Endometrial microvascular endothelial cells (primary cell): ENCODE data around the gene DAP. TPM values are rescaled to one million over a fixed set of nuclear protein-coding genes. Genes with fewer than 3 reads are reported as not detected.
"Not testable (repeated sequence)": the region's sequence is repeated elsewhere in the genome, so short reads cannot be mapped to it uniquely, and the experiment has no call there.

Experiments
- in situ Hi-C: cut with HindIII; loops from 2 replicates; pipeline ENCODE4 v1.10.0; 2017; ENCODE audit warnings: low sequenced_read_pairs, low pct_unique_long_range_greater_than_20kb; ENCODE audit errors: inconsistent ontology term
- total RNA-seq: library from RNA; depleted of rRNA; stranded (reverse); fragments of >200 nt; gene quantifications from one replicate; pipeline ENCODE4 v1.2.3, GENCODE V29; 2015; ENCODE audit errors: inconsistent ontology term

DAP gene, protein sequence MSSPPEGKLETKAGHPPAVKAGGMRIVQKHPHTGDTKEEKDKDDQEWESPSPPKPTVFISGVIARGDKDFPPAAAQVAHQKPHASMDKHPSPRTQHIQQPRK
- 117 TPM for total RNA-seq

DNA sequence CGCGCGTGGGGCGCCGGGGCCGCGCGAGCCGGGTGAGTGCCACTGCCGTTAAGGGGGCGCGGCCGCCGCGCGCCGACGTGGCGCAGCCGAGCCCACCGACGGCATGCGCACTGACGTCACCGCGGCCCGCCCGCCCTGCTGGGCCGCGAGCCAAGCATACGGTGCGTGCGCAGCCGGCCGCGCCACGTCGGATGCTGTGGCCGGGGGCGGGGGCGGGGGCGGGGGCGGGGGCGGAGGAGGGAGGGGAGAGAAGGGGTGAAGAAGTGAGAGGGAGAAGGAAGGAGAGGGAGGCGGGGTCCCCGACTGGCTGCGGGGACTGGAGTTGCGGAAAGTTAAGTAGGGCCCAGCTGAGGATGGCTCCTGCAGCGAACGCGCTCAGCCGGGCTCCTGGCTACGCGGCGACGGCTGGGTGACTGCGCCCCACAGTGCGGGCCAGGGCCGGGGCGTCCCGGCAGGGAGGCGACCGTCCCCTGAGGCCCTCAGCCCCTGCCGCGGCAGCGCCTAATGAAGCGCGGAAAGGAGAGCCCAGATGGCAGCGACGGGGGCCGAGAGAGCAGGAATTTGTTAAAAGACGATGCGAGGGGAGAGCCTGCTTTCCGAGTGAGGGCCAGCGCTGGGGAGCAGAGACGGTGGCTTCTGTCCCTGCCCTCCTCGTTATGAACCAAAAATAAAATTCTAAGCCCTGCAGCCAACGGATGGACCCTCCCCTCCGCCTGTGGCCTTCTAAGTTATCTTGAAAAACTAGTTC lies at the start of gene DAP:
DAP (minus strand) TSS at position 50 of the 748 bp plus-strand sequence. CDS start 166 bp downstream, outside the sequence.
- in situ Hi-C loops, result no loop called here

DNA sequence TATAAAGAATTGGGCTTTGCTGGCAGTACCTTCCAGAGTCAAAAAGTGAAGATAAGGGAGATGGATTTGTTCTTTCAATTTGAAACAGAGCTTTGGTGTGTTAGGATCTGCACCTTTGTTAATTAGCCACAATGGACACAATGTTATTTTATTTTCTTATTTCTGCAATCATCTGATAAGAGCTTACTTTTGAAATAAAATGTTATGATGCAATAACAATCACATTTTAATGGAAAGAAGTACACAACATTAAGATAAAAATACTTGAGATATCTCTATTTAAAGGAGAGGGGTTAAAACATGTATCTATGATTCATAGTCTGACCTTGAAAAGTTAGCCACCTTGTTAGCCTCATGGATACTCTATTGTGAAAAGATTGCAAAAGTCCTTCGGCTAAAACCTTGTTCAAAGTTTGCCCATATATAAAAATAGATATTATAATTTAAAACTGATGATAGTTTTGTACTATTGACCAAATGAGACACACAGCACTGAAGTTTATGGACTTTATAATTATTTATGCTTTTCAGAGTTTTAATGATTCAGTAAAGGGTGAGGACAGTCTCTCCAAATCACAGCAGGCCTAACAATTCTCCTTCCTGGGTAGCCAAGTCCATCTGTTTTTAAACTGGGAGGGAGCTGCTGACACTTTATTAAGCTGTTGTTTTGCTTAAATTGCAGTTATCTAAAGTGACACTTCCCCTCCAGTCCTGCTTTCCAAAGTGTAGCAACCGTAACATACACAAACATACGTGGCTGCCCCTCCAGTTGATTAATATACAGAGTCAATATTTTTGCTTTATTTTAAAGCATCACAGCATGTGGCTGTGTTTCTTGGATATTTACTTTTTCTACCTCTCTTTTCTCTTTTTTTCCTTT lies 47.6 kb upstream of the DAP start:
- in situ Hi-C loops, result no loop called here

DNA sequence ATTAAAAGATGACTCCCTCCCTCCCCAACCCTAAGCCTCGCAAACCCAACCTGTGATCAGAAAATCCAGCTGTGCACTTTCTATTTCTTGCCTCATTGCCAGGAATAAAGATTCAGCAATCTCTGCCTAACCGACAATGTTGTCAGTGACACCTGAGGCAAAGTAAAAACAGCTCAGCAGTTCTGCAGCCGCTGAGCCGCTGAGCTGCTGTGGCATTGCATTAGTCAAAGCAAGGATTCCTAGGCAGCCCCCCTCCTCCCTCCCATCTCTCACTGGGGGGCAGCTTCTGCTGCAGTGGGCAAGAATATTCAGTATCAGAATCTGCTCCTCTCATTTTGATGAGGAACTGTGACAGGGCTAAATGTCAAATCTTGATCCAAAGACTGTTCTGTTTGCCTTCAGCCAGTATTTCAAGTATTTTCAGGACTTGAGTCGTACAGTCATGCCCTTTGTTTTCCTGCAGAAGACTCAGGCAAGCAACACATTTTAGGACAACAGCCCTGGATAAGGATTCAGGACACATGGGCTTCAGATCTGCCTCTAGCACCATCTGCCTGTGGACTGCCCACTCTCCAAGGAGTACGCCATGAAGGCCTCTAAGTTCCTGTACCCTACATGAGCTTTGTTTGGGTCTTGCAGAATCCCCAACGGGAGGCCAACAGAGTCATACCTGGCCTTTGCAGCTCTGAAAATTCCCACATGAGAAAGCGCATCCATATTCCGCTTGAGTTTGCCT lies 41.1 kb upstream of the DAP start:
- in situ Hi-C loops, result no loop called here

DNA sequence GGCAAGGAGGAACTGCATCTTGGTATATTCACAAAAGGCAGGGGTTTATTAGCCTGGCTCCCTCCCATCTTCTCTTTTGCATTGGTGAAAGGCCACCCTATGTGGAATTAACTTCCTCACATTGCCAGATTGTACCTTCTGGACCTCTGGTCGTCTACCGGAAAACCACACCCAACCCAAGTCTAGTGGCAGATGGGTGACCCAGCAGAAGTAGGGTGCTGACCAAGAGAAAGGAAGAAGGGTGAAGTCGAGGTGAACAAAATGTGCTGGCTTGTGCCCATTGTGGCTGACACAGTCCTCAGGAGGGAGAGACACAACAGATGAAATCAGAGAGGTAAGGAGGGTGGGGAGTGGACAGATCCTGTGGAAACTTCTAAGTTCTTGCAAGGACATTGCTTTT lies 39.8 kb upstream of the DAP start:
- in situ Hi-C loops, result no loop called here

DNA sequence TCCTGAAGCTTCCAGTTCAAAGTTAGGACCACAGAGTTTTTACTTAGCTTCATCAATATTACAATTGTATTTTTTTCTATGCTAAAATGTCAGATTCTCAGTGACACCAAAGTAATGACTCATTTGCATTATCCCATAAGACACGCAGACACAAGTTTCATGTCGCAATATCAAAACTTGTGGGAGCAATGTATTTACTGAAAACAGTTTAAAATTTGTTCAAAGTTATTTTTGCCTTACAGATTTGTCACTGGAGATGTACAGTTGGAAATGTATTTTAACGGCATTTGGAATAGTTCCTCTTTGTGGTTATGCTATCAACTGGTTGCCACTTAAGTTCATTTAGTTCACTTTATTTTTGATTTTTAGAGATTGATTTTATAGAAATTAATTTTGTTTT lies 36.2 kb upstream of the DAP start:
- in situ Hi-C loops, result no loop called here

DNA sequence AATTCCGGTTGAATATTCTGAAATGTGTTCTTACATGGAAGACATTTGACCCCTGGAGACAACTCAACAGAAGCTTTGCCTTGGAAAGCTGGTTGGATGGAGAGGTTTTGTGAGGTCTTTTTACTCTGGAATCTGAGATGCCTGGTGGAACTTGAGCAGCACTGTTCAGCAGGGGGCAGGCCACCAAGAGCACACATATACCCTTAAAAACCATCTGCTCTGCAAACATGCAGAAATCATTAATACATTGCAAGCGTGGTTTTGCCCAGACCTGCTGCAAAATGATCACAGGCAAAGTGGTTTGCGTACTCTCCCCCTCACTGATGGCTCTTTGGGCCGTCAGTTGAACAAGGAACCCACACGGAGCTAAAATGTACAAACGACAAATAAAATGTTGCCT lies 32.8 kb upstream of the DAP start:
- in situ Hi-C loops, result no loop called here

DNA sequence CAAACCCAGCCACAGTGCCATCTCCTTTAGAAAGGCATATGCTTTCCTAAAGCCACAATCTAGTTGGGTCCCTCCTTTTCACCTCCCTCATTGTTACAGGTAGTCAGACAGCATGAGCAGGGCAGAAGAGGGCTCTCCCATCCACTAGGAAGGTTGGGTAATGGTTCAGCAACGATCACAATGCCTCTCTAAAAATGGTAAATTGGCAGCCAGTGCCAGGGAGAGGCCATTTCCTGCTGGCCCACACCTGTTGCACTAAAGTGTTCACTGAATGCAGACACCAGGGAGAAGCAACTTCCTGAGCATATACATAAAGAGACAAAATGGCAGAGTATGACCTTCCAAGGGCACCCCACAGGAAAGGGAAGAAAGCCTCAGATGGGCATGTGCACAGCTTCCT lies 31.3 kb upstream of the DAP start:
- in situ Hi-C loops, result no loop called here

DNA sequence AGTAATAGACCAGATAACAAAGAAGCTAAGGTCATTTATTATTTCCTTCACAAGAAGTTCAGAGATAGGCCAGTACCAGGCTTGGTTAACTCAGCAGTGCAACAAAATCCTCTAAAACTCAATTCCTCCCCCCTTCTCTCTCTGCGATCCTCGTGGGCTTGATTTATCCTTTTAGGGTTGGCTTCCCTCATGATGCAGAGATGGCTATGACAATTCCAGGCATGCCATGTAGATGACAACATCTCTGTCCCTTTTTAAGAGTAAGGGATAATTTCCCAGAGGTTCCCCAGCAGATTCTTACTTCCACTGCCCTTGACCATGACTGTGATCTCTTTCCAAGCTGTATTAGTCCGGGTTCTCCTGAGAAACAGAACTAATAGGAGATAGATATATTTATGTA lies 28.7 kb upstream of the DAP start:
- in situ Hi-C loops, result no loop called here

DNA sequence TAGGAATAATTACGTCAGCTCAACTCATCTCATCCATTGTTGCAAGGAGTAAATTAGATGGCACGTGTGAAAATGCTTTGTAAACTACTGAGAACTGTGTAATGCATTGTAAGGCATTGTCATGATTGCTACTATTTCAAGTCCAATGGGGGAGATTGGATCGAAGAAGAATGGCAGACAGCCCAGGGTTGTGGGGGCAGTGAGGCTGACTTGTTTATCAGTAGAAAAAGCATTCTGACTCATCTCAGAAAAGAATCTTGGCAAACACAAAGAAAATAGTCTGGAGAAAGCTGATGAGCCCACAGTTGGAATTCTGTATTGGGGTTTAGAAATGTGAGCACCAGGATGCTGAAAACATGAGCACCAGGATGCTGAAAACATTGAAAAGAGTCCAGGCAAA lies 28.0 kb upstream of the DAP start:
- in situ Hi-C loops, result no loop called here

DNA sequence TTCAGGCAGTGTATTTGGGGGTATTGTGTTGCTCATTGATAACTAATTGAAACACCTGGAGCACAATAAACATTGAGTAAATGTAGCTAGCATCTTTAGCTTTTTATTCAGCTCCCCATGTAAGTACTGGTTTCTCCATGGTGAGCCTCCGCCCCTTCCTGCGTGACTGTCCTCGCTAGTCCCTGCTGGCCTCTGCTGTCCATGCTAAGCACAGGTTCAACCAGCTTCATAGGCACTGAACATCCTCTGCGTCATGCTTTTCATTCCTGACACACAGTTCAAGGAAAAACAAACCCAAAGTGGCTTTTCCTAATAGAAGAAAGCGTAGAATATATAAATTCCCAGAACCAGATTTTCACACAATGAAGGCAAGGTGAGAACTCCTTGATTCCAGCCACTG lies 27.3 kb upstream of the DAP start:
- in situ Hi-C loops, result no loop called here

DNA sequence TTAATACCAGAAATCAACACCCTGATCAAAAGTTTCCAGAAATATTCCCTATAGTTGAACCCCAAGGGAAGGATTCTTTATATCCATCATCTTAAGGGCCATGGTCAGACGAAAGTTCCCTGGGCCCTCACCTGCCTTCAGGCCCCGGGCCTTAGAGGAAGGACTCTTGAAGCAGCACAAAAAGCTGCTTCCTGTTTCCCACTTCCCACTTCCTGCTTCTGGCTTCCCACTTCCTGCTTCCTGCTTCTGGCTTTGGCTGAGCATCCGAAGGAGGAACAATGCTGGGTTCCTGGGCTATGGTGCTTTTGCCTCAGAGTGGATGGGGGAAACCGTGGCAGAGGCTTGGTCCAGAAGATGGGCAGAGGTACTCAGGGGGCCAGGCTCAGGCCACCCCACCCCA lies 25.8 kb upstream of the DAP start:
- in situ Hi-C loops, result no loop called here

DNA sequence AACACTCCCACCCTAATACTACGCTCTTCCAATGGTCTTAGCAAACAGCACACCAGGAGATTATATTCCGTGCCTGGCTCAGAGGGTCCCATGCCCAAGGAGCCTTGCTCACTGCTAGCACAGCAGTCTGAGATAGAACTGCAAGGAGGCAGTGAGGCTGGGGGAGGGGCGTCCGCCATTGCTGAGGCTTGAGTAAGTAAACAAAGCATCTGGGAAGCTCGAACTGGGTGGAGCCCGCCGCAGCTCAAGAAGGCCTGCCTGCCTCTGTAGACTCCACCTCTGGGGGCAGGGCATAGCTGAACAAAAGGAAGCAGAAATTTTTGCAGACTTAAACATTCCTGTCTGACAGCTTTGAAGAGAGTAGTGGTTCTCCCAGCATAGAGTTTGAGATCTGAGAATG lies 19.2 kb upstream of the DAP start:
- in situ Hi-C loops, result not testable (repeated sequence)

DNA sequence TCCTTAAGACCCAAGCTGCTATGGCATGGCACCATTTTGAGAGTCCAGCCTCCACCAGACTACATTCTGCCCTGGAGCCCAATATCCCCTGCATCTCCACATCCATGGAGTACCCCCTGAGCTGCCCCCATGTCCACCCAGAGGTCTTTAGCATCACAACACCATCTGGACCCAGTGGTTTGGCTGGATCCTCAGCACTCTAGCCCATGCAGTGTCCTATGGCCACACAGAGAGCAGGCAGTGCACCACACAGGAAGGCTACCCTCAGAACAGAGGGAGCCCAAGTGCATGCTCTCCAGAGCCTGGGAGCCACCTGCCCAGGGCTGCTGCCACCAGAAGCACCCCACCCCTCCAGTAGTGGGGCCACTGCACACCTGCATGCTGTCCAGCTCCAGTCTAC lies 18.6 kb upstream of the DAP start:
- in situ Hi-C loops, result no loop called here

DNA sequence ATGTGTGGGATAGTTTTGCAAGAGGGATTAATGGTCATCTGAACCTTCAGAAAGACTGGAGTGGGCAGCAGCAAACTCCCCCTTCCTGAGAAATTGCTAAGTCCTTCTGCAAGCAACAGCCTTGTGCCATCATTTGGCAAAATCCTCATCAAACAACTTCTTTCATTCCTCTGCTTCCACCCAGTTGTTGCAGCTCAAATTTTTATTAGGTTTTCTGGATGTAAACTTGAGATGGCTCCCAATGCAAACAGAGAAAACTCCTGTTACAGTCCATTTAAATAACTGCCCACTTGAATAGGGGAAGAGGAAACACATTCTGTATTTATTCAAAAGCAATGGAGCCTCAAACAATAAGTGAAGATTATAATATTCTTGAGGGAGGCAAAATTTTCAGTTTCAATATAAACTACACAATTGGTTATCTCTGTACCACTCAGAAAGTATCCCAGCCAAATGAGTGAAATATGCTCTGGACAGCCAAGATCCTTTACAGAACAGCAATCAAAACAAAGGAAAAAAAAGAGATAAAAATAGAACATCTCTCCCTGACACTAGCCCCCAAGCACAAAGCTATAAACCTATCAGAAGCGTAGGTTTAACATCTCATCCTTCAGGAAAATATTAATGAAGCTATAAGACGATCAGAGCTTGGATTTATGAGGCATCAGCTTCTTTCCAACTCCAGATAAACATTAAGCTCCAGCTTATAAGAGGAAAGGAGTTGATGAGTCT lies 17.3 kb upstream of the DAP start:
- in situ Hi-C loops, result no loop called here

DNA sequence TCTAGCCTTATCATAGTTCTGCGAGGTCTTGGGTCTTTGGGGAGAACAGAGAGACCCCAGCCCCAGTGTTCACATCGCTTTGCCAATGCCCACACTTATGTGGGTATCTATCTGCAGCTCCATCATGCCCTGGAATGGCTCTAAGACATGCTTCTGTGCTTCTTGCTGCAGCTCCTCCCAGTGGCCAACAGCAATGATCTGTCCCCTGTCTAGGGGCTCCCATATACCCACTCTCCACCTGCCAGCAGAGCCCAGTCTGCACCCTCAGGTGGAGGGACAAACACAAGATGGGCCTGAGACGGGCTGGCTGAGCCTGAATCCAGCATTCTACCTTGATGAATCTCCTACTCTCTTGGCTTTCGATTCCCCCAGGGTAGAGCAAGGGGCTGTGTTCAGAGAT lies 14.6 kb upstream of the DAP start:
- in situ Hi-C loops, result no loop called here

DNA sequence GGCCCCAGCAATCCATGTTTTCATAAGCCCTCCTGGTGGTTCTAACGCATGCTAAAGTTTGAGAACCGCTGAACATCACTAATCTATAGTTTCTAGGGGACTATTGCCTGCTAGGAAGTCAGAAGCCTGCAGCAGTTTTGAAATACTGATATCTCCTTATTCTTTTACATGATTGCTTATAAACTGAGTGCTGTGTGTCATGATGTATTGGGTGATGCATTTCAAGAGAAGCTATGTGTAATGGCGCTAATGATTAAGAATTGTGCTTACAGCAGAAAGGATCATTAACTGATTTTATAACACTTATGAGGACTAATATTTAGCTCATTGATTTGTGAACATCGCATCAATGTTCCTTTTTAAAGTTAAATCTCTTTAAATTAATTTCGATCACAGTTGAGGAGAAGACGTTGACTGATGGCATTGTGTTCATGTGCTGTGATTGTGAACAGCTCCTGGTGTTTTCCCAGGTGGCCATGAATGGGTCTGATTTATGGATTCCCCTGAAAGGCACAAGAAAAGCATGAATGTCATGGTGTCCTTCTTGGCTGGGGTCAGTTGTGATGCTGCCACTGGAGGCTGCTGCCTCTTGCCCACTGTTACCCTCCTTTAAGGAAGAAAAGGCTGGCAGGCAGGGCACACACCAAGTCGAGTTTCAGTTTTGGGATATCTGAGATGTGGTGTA lies 12.0 kb upstream of the DAP start:
- in situ Hi-C loops, result no loop called here

DNA sequence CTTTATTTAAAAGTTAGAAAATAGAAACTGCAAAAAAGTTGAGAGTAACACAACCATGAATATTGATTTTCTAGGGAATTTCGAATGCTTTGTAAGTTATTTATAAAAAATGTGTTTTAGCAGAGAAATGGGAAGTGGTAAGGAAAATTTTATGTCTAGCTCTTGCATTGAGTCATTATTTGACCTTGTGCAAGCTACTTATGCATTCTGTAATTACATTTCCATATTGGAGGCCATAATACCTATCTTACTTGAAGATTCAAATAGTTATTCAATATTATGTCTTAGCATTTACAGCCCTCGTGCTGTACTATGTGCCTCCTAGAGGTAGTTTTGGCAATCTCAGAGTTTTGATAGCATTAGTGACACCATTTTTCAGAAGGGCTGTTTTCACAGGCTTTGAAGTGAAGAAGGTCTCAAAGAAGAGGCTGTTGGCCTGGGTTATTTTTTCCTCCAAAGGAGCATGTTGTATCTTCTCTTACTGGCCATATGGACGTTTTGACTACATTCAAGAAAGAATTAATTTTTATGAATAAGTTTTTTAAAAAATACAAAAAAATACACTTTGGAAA lies 7.4 kb upstream of the DAP start:
- in situ Hi-C loops, result no loop called here
